B cell (primary cell): Measurements from ENCODE around the gene JAG1. TPM values are rescaled to one million over a fixed set of nuclear protein-coding genes. Genes with fewer than 3 reads are reported as not detected.

Experiments
- ATAC-seq: fragments of 200-7000 bp; cut with Tn5 transposase; one replicate; pipeline ENCODE4 v1.10.0; 2021; ENCODE audit warnings: low read depth, mild to moderate bottlenecking, moderate number of reproducible peaks, moderate library complexity
- CTCF ChIA-PET: fragments of 350-600 bp; sonication (Branson Sonifier 250); formaldehyde crosslinking; loops from one replicate; lab custom pipeline; 2021; ENCODE audit warnings: antibody characterized with exemption, inconsistent platforms; lab: Charles Lee
- POLR2A ChIA-PET: fragments of 350-600 bp; sonication (Branson Sonifier 250); formaldehyde crosslinking; loops from one replicate; lab custom pipeline; 2021; ENCODE audit warnings: antibody characterized with exemption; lab: Charles Lee
- DNase-seq: peaks from one replicate; pipeline ENCODE4 v3.0.0; 2013
- H2AFZ ChIP-seq: 2 replicates; pipeline ENCODE4 v1.6.1; 2012; ENCODE audit warnings: mild to moderate bottlenecking, low read depth, low read length; ENCODE audit not compliant: insufficient read depth, poor library complexity, severe bottlenecking
- H3K27ac ChIP-seq, 2 donors: 1 replicate in 1 of 2; 2 replicates in 1 of 2; pipeline ENCODE4 v1.5.1; 2012 to 2013; ENCODE audit warnings: low read length in 2 of 2, mild to moderate bottlenecking in 2 of 2, moderate library complexity in 1 of 2
- H3K27me3 ChIP-seq, 4 experiments: fragments of 200-600 bp in 1 of 4; sonication (generic) in 1 of 4; replicated peaks in 1 of 4; 1 replicate in 2 of 4; 2 replicates in 2 of 4; pipeline versions ENCODE4 v1.6.1 to v1.7.0; 2013 to 2016; ENCODE audit warnings: low read length in 3 of 4, mild to moderate bottlenecking in 2 of 4, mixed read lengths in 1 of 4, moderate library complexity in 1 of 4; ENCODE audit not compliant: insufficient read depth in 4 of 4, control insufficient read depth in 3 of 4; ENCODE audit errors: control extremely low read depth in 1 of 4
- H3K36me3 ChIP-seq, 2 experiments: replicated peaks in 1 of 2; 1 replicate in 1 of 2; 2 replicates in 1 of 2; pipeline versions ENCODE4 v1.6.1 to v1.7.1; 2013; ENCODE audit warnings: low read length in 1 of 2; ENCODE audit not compliant: insufficient read depth in 2 of 2, control insufficient read depth in 1 of 2; ENCODE audit errors: control extremely low read depth in 1 of 2, extremely low read depth in 1 of 2
- H3K4me1 ChIP-seq, 2 donors: fragments of 200-600 bp in 1 of 2; sonication (generic) in 1 of 2; 1 replicate in 1 of 2; 2 replicates in 1 of 2; pipeline versions ENCODE4 v1.5.1 to v1.6.1; 2013 to 2017; ENCODE audit warnings: low read length in 2 of 2; ENCODE audit not compliant: control insufficient read depth in 2 of 2, insufficient read depth in 2 of 2
- H3K4me2 ChIP-seq: replicated peaks from 2 replicates; pipeline ENCODE3; 2012; ENCODE audit warnings: mild to moderate bottlenecking, low read depth, low read length; ENCODE audit not compliant: poor library complexity, severe bottlenecking
- H3K4me3 ChIP-seq, 5 experiments: fragments of 200-600 bp in 1 of 5; sonication (generic) in 1 of 5; 1 replicate in 3 of 5; 2 replicates in 2 of 5; pipeline versions ENCODE4 v1.5.1 to v1.7.0; 2011 to 2016; ENCODE audit warnings: low read length in 4 of 5, mild to moderate bottlenecking in 4 of 5, low read depth in 2 of 5, control low read depth in 1 of 5, moderate library complexity in 1 of 5; ENCODE audit not compliant: insufficient read depth in 1 of 5; ENCODE audit errors: control extremely low read depth in 1 of 5, extremely low read depth in 1 of 5
- H3K79me2 ChIP-seq: fragments of 200-600 bp; sonication (generic); one replicate; pipeline ENCODE4 v1.6.0; 2016; ENCODE audit warnings: low read length; ENCODE audit not compliant: control insufficient read depth, insufficient read depth
- H3K9ac ChIP-seq: fragments of 200-600 bp; sonication (generic); 2 replicates; pipeline ENCODE4 v1.6.1; 2017; ENCODE audit warnings: mild to moderate bottlenecking, low read length, moderate library complexity
- H3K9me3 ChIP-seq, 3 donors: one replicate each; pipeline versions ENCODE4 v1.6.1 to v1.7.1; 2013; ENCODE audit warnings: low read length in 2 of 3; ENCODE audit not compliant: control insufficient read depth in 2 of 3, insufficient read depth in 1 of 3; ENCODE audit errors: control extremely low read depth in 1 of 3
- H4K20me1 ChIP-seq: 2 replicates; pipeline ENCODE4 v1.6.0; 2012; ENCODE audit warnings: mild to moderate bottlenecking, low read length; ENCODE audit not compliant: insufficient read depth, control insufficient read depth, poor library complexity, severe bottlenecking
- H3K27ac Mint-ChIP-seq: one replicate; pipeline ENCODE4 v1.8.0; 2021; ENCODE audit warnings: mixed read lengths
- H3K27me3 Mint-ChIP-seq: one replicate; pipeline ENCODE4 v1.8.0; 2021; ENCODE audit warnings: mixed read lengths
- H3K4me1 Mint-ChIP-seq: one replicate; pipeline ENCODE4 v1.8.0; 2021; ENCODE audit warnings: mixed read lengths
- H3K4me3 Mint-ChIP-seq: one replicate; pipeline ENCODE4 v1.8.0; 2021; ENCODE audit warnings: mixed read lengths
- H3K9me3 Mint-ChIP-seq: one replicate; pipeline ENCODE4 v1.8.0; 2022; ENCODE audit warnings: mixed read lengths; ENCODE audit not compliant: insufficient read depth
- EZH2 ChIP-seq: IDR thresholded peaks from 2 replicates; pipeline ENCODE4 v1.6.1; 2012; ENCODE audit warnings: borderline replicate concordance, low read depth, mild to moderate bottlenecking, moderate library complexity, low read length; ENCODE audit not compliant: insufficient read depth, poor library complexity, severe bottlenecking
- WGBS: methylation state at CpG from one replicate; pipeline ENCODE4 v1.1.5; 2013; ENCODE audit warnings: missing lambda C conversion rate; ENCODE audit not compliant: insufficient coverage; 5-methylcytosine and 5-hydroxymethylcytosine counted together
- intact Hi-C: fragments of 100-400 bp; cut with micrococcal nuclease; formaldehyde crosslinking; loops from one replicate; pipeline ENCODE4 v1.10.0; 2022
- polyA plus RNA-seq: library from polyadenylated mRNA; depleted of rRNA; stranded (reverse); fragments of >200 nt; gene quantifications from 2 replicates; pipeline ENCODE4 v1.2.3, GENCODE V29; 2012
- total RNA-seq, 2 donors: library from RNA; stranded (reverse); fragments of 120-200 nt in 1 of 2; gene quantifications; 1 replicate in 1 of 2; 2 replicates in 1 of 2; pipeline versions ENCODE4 v1.2.3 to v1.2.4, GENCODE V29; 2013 to 2022
- TF ChIP-seq, protein P1 (sequence below): fragments of 200-600 bp; IDR thresholded peaks from one replicate; pipeline ENCODE4 v1.8.0; 2022; ENCODE audit warnings: antibody characterized with exemption, mild to moderate bottlenecking

Gene JAG1
- total and polyA plus RNA-seq, 2 donors (not counting 1 experiment from before 2014, with no cell fraction given), result not detected

DNA sequence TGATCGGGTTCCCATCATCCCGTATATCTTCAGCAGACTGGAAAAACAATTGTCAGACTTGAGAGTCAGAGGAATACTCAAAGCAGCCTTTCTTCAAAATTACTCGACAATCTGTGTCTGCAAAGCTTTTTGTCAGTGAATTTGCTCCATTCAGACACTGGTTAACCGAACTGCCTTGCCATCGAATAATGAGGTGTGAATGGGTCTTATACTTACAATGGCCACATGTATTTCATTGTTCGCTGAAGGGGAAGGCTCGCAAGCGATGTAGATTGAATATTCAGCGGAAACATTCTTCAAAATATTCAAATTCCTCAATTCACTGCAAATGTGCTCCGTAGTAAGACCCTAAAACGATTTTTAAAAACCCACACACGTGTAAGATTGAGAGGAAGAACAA is 32.9 kb downstream of the JAG1 start:
- TF ChIP-seq, protein P1, sequence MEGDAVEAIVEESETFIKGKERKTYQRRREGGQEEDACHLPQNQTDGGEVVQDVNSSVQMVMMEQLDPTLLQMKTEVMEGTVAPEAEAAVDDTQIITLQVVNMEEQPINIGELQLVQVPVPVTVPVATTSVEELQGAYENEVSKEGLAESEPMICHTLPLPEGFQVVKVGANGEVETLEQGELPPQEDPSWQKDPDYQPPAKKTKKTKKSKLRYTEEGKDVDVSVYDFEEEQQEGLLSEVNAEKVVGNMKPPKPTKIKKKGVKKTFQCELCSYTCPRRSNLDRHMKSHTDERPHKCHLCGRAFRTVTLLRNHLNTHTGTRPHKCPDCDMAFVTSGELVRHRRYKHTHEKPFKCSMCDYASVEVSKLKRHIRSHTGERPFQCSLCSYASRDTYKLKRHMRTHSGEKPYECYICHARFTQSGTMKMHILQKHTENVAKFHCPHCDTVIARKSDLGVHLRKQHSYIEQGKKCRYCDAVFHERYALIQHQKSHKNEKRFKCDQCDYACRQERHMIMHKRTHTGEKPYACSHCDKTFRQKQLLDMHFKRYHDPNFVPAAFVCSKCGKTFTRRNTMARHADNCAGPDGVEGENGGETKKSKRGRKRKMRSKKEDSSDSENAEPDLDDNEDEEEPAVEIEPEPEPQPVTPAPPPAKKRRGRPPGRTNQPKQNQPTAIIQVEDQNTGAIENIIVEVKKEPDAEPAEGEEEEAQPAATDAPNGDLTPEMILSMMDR, result no peak
- TF ChIP-seq EZH2, result no peak
- 100% methylated on average over 4 of the region's 12 CpGs for WGBS

DNA sequence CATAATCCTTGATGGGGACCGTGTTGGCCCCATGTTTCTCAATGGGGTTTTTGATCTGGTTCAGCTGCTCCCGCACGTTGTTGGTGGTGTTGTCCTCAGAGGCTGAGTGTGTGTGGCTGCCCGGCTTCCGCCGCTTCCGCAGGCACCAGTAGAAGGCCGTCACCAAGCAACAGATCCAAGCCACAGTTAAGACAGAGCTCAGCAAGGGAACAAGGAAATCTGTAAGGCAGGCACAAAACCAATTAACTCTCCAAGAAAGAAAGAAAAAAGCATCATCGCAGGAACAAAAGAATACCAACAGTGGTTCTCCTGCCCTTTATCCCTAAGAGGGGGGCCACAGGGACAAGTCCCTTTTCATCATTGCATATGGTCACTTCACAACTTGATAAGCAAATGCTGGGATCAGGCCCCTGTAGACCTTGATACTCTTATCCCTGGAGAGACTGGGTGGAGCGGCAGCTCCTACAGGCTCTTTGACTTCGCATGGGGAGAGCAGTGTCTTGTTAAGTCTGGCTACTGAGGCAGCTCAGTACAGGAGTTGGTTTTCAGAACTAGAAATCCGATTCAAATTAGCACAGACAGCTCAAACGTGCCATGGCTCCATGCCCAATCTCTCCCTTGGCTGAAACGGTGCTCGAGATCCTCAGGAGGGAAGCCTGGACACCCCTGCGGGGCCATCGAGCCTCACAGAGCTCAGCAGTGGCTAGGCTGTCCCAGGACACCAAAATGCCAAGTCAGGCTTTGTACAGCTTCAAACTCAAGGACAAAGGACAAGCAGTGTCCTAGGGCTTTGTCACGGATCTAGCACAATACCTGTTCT is 33.9 kb downstream of the JAG1 start:
- POLR2A ChIA-PET, result no interaction called here
- DNase-seq, result no peak
- H3K9ac ChIP-seq, result no peak overlapping the region
- Mint-ChIP-seq H3K9me3 (no peaks in the 10 kb centered on the region), H3K27ac (no peak overlapping the region), H3K4me1 (no peaks in the 10 kb centered on the region), H3K4me3 (no peak overlapping the region), H3K27me3 (no peaks in the 10 kb centered on the region)
- no peak overlapping the region for H3K27ac ChIP-seq
- H4K20me1 ChIP-seq, result no peaks in the 10 kb centered on the region
- TF ChIP-seq, protein P1, result no peak
- no peak for TF ChIP-seq EZH2
- ATAC-seq, result no peak
- no peaks in the 10 kb centered on the region for H3K27me3 ChIP-seq
- intact Hi-C loops, result no loop called here
- CTCF ChIA-PET, result no interaction called here
- WGBS, result 90% methylated on average over 17 of the region's 18 CpGs
- no peaks in the 10 kb centered on the region for H3K9me3 ChIP-seq
- no peaks in the 10 kb centered on the region for H3K79me2 ChIP-seq
- no peaks in the 10 kb centered on the region for H3K36me3 ChIP-seq
- no peak overlapping the region for H3K4me2 ChIP-seq
- no peaks in the 10 kb centered on the region for H3K4me1 ChIP-seq
- H2AFZ ChIP-seq, result no peak overlapping the region
- no peak overlapping the region for H3K4me3 ChIP-seq

More for the DNA sequence above, 32.9 kb downstream of the JAG1 start:
- Histone ChIP-seq H3K27me3 (no peaks in the 10 kb centered on the region), H3K9me3 (no peaks in the 10 kb centered on the region), H3K27ac (no peak overlapping the region), H3K79me2 (no peaks in the 10 kb centered on the region), H3K4me3 (no peak overlapping the region), H4K20me1 (no peaks in the 10 kb centered on the region), H3K9ac (no peak overlapping the region), H3K4me1 (no peaks in the 10 kb centered on the region), H2AFZ (no peak overlapping the region), H3K36me3 (no peaks in the 10 kb centered on the region), H3K4me2 (no peak overlapping the region)
- Mint-ChIP-seq H3K9me3 (no peaks in the 10 kb centered on the region), H3K4me1 (no peaks in the 10 kb centered on the region), H3K27ac (no peak overlapping the region), H3K4me3 (no peak overlapping the region), H3K27me3 (peaks cover 3% of the 10 kb centered on the region)
- DNase-seq (no peak), ATAC-seq (no peak)
- intact Hi-C loops, result no loop called here
- ChIA-PET CTCF (no interaction called here), POLR2A (no interaction called here)
